ENCODE measurements around the gene GPR35. TPM values are rescaled to one million over a fixed set of nuclear protein-coding genes. Genes with fewer than 3 reads are reported as not detected.
"Not testable (repeated sequence)": the region's sequence is repeated elsewhere in the genome, so short reads cannot be mapped to it uniquely, and the experiment has no call there.

Gene GPR35
- total and polyA plus RNA-seq, 4 donors: 0.30 to 2.4 (median 0.44) TPM

- TF ChIP-seq MAX (IDR thresholded peaks at IDR 0.05) (no peak), NR2F2 (IDR thresholded peaks at IDR 0.05) (no peak), RAD21 (IDR thresholded peaks at IDR 0.05) (no peak), TAF1 (conservative IDR thresholded peaks at IDR 0.05) (no peak), GABPA (IDR thresholded peaks at IDR 0.05 in 1 of 2, conservative IDR thresholded peaks at IDR 0.05 in 1 of 2) (no peak), SP1 (IDR thresholded peaks at IDR 0.05) (no peak)
- TF ChIP-seq, protein P1, sequence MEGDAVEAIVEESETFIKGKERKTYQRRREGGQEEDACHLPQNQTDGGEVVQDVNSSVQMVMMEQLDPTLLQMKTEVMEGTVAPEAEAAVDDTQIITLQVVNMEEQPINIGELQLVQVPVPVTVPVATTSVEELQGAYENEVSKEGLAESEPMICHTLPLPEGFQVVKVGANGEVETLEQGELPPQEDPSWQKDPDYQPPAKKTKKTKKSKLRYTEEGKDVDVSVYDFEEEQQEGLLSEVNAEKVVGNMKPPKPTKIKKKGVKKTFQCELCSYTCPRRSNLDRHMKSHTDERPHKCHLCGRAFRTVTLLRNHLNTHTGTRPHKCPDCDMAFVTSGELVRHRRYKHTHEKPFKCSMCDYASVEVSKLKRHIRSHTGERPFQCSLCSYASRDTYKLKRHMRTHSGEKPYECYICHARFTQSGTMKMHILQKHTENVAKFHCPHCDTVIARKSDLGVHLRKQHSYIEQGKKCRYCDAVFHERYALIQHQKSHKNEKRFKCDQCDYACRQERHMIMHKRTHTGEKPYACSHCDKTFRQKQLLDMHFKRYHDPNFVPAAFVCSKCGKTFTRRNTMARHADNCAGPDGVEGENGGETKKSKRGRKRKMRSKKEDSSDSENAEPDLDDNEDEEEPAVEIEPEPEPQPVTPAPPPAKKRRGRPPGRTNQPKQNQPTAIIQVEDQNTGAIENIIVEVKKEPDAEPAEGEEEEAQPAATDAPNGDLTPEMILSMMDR (IDR thresholded peaks at IDR 0.05; ENCODE audit: low read depth, low read length, missing input control): no peak
- TF ChIP-seq, protein P2, sequence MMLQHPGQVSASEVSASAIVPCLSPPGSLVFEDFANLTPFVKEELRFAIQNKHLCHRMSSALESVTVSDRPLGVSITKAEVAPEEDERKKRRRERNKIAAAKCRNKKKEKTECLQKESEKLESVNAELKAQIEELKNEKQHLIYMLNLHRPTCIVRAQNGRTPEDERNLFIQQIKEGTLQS (IDR thresholded peaks at IDR 0.05): no peak
- TF ChIP-seq, protein P3, sequence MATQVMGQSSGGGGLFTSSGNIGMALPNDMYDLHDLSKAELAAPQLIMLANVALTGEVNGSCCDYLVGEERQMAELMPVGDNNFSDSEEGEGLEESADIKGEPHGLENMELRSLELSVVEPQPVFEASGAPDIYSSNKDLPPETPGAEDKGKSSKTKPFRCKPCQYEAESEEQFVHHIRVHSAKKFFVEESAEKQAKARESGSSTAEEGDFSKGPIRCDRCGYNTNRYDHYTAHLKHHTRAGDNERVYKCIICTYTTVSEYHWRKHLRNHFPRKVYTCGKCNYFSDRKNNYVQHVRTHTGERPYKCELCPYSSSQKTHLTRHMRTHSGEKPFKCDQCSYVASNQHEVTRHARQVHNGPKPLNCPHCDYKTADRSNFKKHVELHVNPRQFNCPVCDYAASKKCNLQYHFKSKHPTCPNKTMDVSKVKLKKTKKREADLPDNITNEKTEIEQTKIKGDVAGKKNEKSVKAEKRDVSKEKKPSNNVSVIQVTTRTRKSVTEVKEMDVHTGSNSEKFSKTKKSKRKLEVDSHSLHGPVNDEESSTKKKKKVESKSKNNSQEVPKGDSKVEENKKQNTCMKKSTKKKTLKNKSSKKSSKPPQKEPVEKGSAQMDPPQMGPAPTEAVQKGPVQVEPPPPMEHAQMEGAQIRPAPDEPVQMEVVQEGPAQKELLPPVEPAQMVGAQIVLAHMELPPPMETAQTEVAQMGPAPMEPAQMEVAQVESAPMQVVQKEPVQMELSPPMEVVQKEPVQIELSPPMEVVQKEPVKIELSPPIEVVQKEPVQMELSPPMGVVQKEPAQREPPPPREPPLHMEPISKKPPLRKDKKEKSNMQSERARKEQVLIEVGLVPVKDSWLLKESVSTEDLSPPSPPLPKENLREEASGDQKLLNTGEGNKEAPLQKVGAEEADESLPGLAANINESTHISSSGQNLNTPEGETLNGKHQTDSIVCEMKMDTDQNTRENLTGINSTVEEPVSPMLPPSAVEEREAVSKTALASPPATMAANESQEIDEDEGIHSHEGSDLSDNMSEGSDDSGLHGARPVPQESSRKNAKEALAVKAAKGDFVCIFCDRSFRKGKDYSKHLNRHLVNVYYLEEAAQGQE (IDR thresholded peaks at IDR 0.05): no peak
- Histone ChIP-seq H3K4me3 (ENCODE audit: low read depth in 1 of 3, low read length in 3 of 3) (no peak overlapping the region), H3K36me3 (ENCODE audit: control insufficient read depth in 4 of 4, insufficient read depth in 3 of 4, low read depth in 1 of 4, low read length in 3 of 4) (no peaks in the 10 kb centered on the region), H3K9me3 (ENCODE audit: control insufficient read depth in 4 of 4, low read length in 3 of 4) (peaks cover 0 to 3% (median 0%) of the 10 kb centered on the region in 4 donors), H3K9ac (ENCODE audit: low read depth in 1 of 2, low read length in 2 of 2) (no peak overlapping the region), H3K27ac (ENCODE audit: low read depth in 1 of 2, low read length in 2 of 2) (no peak overlapping the region), H3K4me1 (ENCODE audit: control insufficient read depth in 4 of 4, insufficient read depth in 4 of 4, low read length in 3 of 4) (peaks cover 0 to 3% (median 0%) of the 10 kb centered on the region in 4 donors), H3K27me3 (ENCODE audit: control insufficient read depth in 4 of 4, insufficient read depth in 4 of 4, low read length in 3 of 4) (no peaks in the 10 kb centered on the region)
- 87% methylated on average over 2 of the region's 2 CpGs for WGBS
- no peak for DNase-seq (ENCODE audit: low spot score)
Measured at GRCh38 chr2:240615396-240615795, 9.9 kb upstream of the GPR35 start.

- Histone ChIP-seq H3K9me3 (ENCODE audit: control insufficient read depth in 4 of 4, low read length in 3 of 4) (peaks cover 0 to 3% (median 0%) of the 10 kb centered on the region in 4 donors), H3K4me1 (ENCODE audit: control insufficient read depth in 4 of 4, insufficient read depth in 4 of 4, low read length in 3 of 4) (peaks cover 0 to 3% (median 0%) of the 10 kb centered on the region in 4 donors), H3K27me3 (ENCODE audit: control insufficient read depth in 4 of 4, insufficient read depth in 4 of 4, low read length in 3 of 4) (no peaks in the 10 kb centered on the region), H3K4me3 (ENCODE audit: low read depth in 1 of 3, low read length in 3 of 3) (no peak overlapping the region), H3K36me3 (ENCODE audit: control insufficient read depth in 4 of 4, insufficient read depth in 3 of 4, low read depth in 1 of 4, low read length in 3 of 4) (no peaks in the 10 kb centered on the region), H3K9ac (ENCODE audit: low read depth in 1 of 2, low read length in 2 of 2) (no peak overlapping the region), H3K27ac (ENCODE audit: low read depth in 1 of 2, low read length in 2 of 2) (no peak overlapping the region)
- TF ChIP-seq, protein P3 (IDR thresholded peaks at IDR 0.05): no peak
- no peak for DNase-seq (ENCODE audit: low spot score)
- 88% methylated on average over 20 of the region's 20 CpGs for WGBS
Measured at GRCh38 chr2:240615820-240616547, 9.3 kb upstream of the GPR35 start.

GRCh38 chr2:240616860-240617666 is 8.2 kb upstream of the GPR35 start:
- not testable (repeated sequence) for H3K4me3 ChIP-seq (ENCODE audit: low read depth in 1 of 3, low read length in 3 of 3); H3K9me3 ChIP-seq (ENCODE audit: control insufficient read depth in 4 of 4, low read length in 3 of 4); H3K36me3 ChIP-seq (ENCODE audit: control insufficient read depth in 4 of 4, insufficient read depth in 3 of 4, low read depth in 1 of 4, low read length in 3 of 4); H3K9ac ChIP-seq (ENCODE audit: low read depth in 1 of 2, low read length in 2 of 2); DNase-seq (ENCODE audit: low spot score); H3K4me1 ChIP-seq (ENCODE audit: control insufficient read depth in 4 of 4, insufficient read depth in 4 of 4, low read length in 3 of 4); H3K27me3 ChIP-seq (ENCODE audit: control insufficient read depth in 4 of 4, insufficient read depth in 4 of 4, low read length in 3 of 4); H3K27ac ChIP-seq (ENCODE audit: low read depth in 1 of 2, low read length in 2 of 2)
- WGBS: 88% methylated on average over 5 of the region's 5 CpGs
